Measurements from ENCODE around the gene RD3L.
"Not testable (repeated sequence)": the region's sequence is repeated elsewhere in the genome, so short reads cannot be mapped to it uniquely, and the experiment has no call there.

The RD3L gene

GRCh38 chr14:103927566-103927965 lies 14.8 kb downstream of the RD3L start:
- DNase-seq, result no peak

GRCh38 chr14:103925316-103925715 lies 17.0 kb downstream of the RD3L start:
- DNase-seq, result no peak

- DNase-seq, result no peak
Observed at GRCh38 chr14:103923863-103924262, 18.5 kb downstream of the RD3L start.

- DNase-seq, result not testable (repeated sequence)
Observed at GRCh38 chr14:103921855-103922200, 20.5 kb downstream of the RD3L start.

- DNase-seq, result peak; percentile 92
Observed at GRCh38 chr14:103920981-103921854, 21.1 kb downstream of the RD3L start.

- DNase-seq, result no peak
Observed at GRCh38 chr14:103916636-103917262, 25.6 kb downstream of the RD3L start.

- no peak for DNase-seq
Observed at GRCh38 chr14:103915616-103916015, 26.7 kb downstream of the RD3L start.

- no peak for DNase-seq
Observed at GRCh38 chr14:103910984-103911383, 31.3 kb downstream of the RD3L start.

- peak; percentile 92 for DNase-seq
Observed at GRCh38 chr14:103910262-103910935, 31.9 kb downstream of the RD3L start.

GRCh38 chr14:103909531-103910261 lies 32.6 kb downstream of the RD3L start:
- DNase-seq, result no peak

GRCh38 chr14:103908580-103908979 lies 33.7 kb downstream of the RD3L start:
- DNase-seq, result no peak

GRCh38 chr14:103905842-103906456 lies 36.4 kb downstream of the RD3L start:
- DNase-seq, result no peak

GRCh38 chr14:103904493-103905107 lies 37.7 kb downstream of the RD3L start:
- DNase-seq, result no peak

GRCh38 chr14:103899833-103900232 lies 42.5 kb downstream of the RD3L start:
- DNase-seq, result no peak

- no peak for DNase-seq
Observed at GRCh38 chr14:103899316-103899715, 43.0 kb downstream of the RD3L start.

- DNase-seq, result no peak
Observed at GRCh38 chr14:103898711-103899110, 43.6 kb downstream of the RD3L start.

- DNase-seq, result no peak
Observed at GRCh38 chr14:103898204-103898603, 44.1 kb downstream of the RD3L start.

- DNase-seq, result peak; percentile 46
Observed at GRCh38 chr14:103897075-103897947, 45.0 kb downstream of the RD3L start.

- no peak for DNase-seq
Observed at GRCh38 chr14:103896578-103896977, 45.8 kb downstream of the RD3L start.

- DNase-seq, result no peak
Observed at GRCh38 chr14:103894723-103895059, 47.6 kb downstream of the RD3L start.

- DNase-seq, result no peak
Observed at GRCh38 chr14:103894034-103894722, 48.2 kb downstream of the RD3L start.

All from kidney glomerular epithelial cell (primary cell).